Keratinocyte (primary cell): ENCODE data around the gene PABPC3. TPM values are rescaled to one million over a fixed set of nuclear protein-coding genes. Genes with fewer than 3 reads are reported as not detected.

Experiments
- DNase-seq: peaks from one replicate; pipeline ENCODE4 v3.0.0-alpha.2; 2011; ENCODE audit warnings: low read depth, missing footprints, low spot score
- FAIRE-seq: peaks from 2 replicates; lab custom pipeline; 2011; peaks lifted over from hg19 to GRCh38; lab: Jason Lieb, UNC
- H2AFZ ChIP-seq: 2 replicates; pipeline ENCODE4 v1.6.0; 2012; ENCODE audit warnings: low read length, control low read depth, inconsistent platforms; ENCODE audit not compliant: control insufficient read depth
- H3K27ac ChIP-seq: 2 replicates; pipeline ENCODE4 v1.5.1; 2011; ENCODE audit warnings: low read length; ENCODE audit not compliant: control insufficient read depth, insufficient read depth
- H3K27me3 ChIP-seq: 3 replicates; pipeline ENCODE4 v1.6.0; 2011; ENCODE audit warnings: low read length; ENCODE audit not compliant: control insufficient read depth, insufficient read depth; ENCODE audit errors: extremely low read depth
- H3K36me3 ChIP-seq, 2 experiments: 2 replicates in 1 of 2; 3 replicates in 1 of 2; pipeline ENCODE4 v1.5.1; 2011; ENCODE audit warnings: low read length in 2 of 2, mild to moderate bottlenecking in 1 of 2; ENCODE audit not compliant: control insufficient read depth in 2 of 2, insufficient read depth in 2 of 2; ENCODE audit errors: extremely low read depth in 1 of 2
- H3K4me1 ChIP-seq: 3 replicates; pipeline ENCODE4 v1.5.1; 2011; ENCODE audit warnings: low read length; ENCODE audit not compliant: control insufficient read depth, insufficient read depth; ENCODE audit errors: extremely low read depth
- H3K4me2 ChIP-seq: 3 replicates; pipeline ENCODE4 v1.6.0; 2011; ENCODE audit warnings: low read depth, low read length; ENCODE audit not compliant: control insufficient read depth, insufficient read depth; ENCODE audit errors: extremely low read depth
- H3K4me3 ChIP-seq, 3 experiments: fragments of 200-600 bp in 1 of 3; sonication (generic) in 1 of 3; 2 replicates in 2 of 3; 3 replicates in 1 of 3; pipeline ENCODE4 v1.5.1; 2011 to 2016; ENCODE audit warnings: low read length in 3 of 3, mild to moderate bottlenecking in 3 of 3, control low read depth in 2 of 3, inconsistent platforms in 1 of 3, low read depth in 1 of 3, mixed read lengths in 1 of 3, mixed run types in 1 of 3, moderate library complexity in 1 of 3; ENCODE audit not compliant: control insufficient read depth in 2 of 3, insufficient read depth in 2 of 3; ENCODE audit errors: extremely low read depth in 1 of 3
- H3K79me2 ChIP-seq: 2 replicates; pipeline ENCODE4 v1.6.0; 2012; ENCODE audit warnings: low read length; ENCODE audit not compliant: control insufficient read depth, insufficient read depth
- H3K9ac ChIP-seq: 3 replicates; pipeline ENCODE4 v1.6.0; 2011; ENCODE audit warnings: low read length; ENCODE audit not compliant: control insufficient read depth, insufficient read depth; ENCODE audit errors: extremely low read depth
- H3K9me1 ChIP-seq: 3 replicates; pipeline ENCODE4 v1.6.0; 2011; ENCODE audit warnings: low read length; ENCODE audit not compliant: control insufficient read depth, insufficient read depth; ENCODE audit errors: extremely low read depth
- H3K9me3 ChIP-seq: 2 replicates; pipeline ENCODE4 v1.5.1; 2012; ENCODE audit warnings: low read depth, low read length; ENCODE audit not compliant: control insufficient read depth
- H4K20me1 ChIP-seq: 3 replicates; pipeline ENCODE4 v1.6.0; 2011; ENCODE audit warnings: low read length; ENCODE audit not compliant: control insufficient read depth, insufficient read depth; ENCODE audit errors: extremely low read depth
- CTCF ChIP-seq, 3 experiments: IDR thresholded peaks in 1 of 3; conservative IDR thresholded peaks in 1 of 3; optimal IDR thresholded peaks in 1 of 3; 2 replicates in 2 of 3; 3 replicates in 1 of 3; pipeline versions ENCODE3 to v1.5.1; 2011; ENCODE audit warnings: low read length in 3 of 3, mild to moderate bottlenecking in 3 of 3, moderate library complexity in 2 of 3, control low read depth in 1 of 3, inconsistent platforms in 1 of 3; ENCODE audit not compliant: insufficient read depth in 2 of 3; ENCODE audit errors: extremely low read depth in 1 of 3
- EZH2 ChIP-seq: IDR thresholded peaks from one replicate; pipeline ENCODE4 v1.6.1; 2012; ENCODE audit warnings: inconsistent platforms, mild to moderate bottlenecking, low read length, moderate library complexity
- dilution Hi-C: fragments of 300-500 bp; cut with MboI; formaldehyde crosslinking; loops from one replicate; pipeline ENCODE4 v1.7.0; 2020; ENCODE audit warnings: low sequenced_read_pairs; ENCODE audit not compliant: extremely low pct_ligation_motif_present
- polyA plus RNA-seq, 5 experiments: library from polyadenylated mRNA; depleted of rRNA in 3 of 5; stranded (reverse) in 3 of 5; stranded (forward) in 1 of 5; unstranded in 1 of 5; fragments of >200 nt; gene quantifications; 1 replicate in 1 of 5; 2 replicates in 3 of 5; 3 replicates in 1 of 5; pipeline versions ENCODE4 v1.2.1 to v1.2.3, GENCODE V29; 2011 to 2012; ENCODE audit warnings: missing spikeins in 2 of 5, low read depth in 1 of 5, low replicate concordance in 1 of 5

Gene PABPC3
- polyA plus RNA-seq, 1 donor (not counting 4 experiments of a cell fraction or from before 2014, with no cell fraction given): 0.31 TPM

- FAIRE-seq (no peak), DNase-seq (no peak)
- Histone ChIP-seq H3K4me3 (no peak overlapping the region), H3K79me2 (no peaks in the 10 kb centered on the region), H4K20me1 (no peaks in the 10 kb centered on the region), H3K9me3 (no peaks in the 10 kb centered on the region), H3K4me1 (no peaks in the 10 kb centered on the region), H3K9me1 (no peaks in the 10 kb centered on the region), H3K9ac (no peak overlapping the region), H3K27me3 (peaks cover 22% of the 10 kb centered on the region), H3K4me2 (no peak overlapping the region), H2AFZ (no peak overlapping the region), H3K27ac (no peak overlapping the region), H3K36me3 (no peaks in the 10 kb centered on the region)
- TF ChIP-seq CTCF (optimal IDR thresholded peaks at IDR 0.05 in 1 of 3, IDR thresholded peaks at IDR 0.05 in 1 of 3, conservative IDR thresholded peaks at IDR 0.05 in 1 of 3; ENCODE audit: extremely low read depth in 1 of 3, insufficient read depth in 2 of 3, low read length in 3 of 3) (no peak), EZH2 (no peak)
- dilution Hi-C loops: no loop called here
Measured at GRCh38 chr13:25135896-25136295, 40.0 kb downstream of the PABPC3 start.

- Histone ChIP-seq H3K9me3 (no peaks in the 10 kb centered on the region), H3K36me3 (no peaks in the 10 kb centered on the region), H3K4me1 (no peaks in the 10 kb centered on the region), H3K27me3 (peaks cover 18% of the 10 kb centered on the region), H2AFZ (no peak overlapping the region), H3K27ac (no peak overlapping the region), H3K4me2 (no peak overlapping the region), H3K9me1 (no peaks in the 10 kb centered on the region), H4K20me1 (no peaks in the 10 kb centered on the region), H3K4me3 (no peak overlapping the region), H3K79me2 (no peaks in the 10 kb centered on the region), H3K9ac (no peak overlapping the region)
- no peak for TF ChIP-seq CTCF (optimal IDR thresholded peaks at IDR 0.05 in 1 of 3, IDR thresholded peaks at IDR 0.05 in 1 of 3, conservative IDR thresholded peaks at IDR 0.05 in 1 of 3; ENCODE audit: extremely low read depth in 1 of 3, insufficient read depth in 2 of 3, low read length in 3 of 3)
- no peak for DNase-seq
- dilution Hi-C loops: no loop called here
- FAIRE-seq: no peak
Measured at GRCh38 chr13:25136880-25137787, 41.2 kb downstream of the PABPC3 start.
